ENCODE results near the gene SREBF2. TPM values are rescaled to one million over a fixed set of nuclear protein-coding genes. Genes with fewer than 3 reads are reported as not detected.

The SREBF2 gene
- total RNA-seq, 4 donors from 2014 or later = 10.2 to 61.0 (median 29.0) TPM

- DNase-seq = no peak
- Histone ChIP-seq H3K27ac (no peak overlapping the region), H3K27me3 (peaks cover 12 to 56% of the 10 kb centered on the region in 2 donors), H3K9me3 (no peaks in the 10 kb centered on the region), H3K4me1 (peaks cover 0 to 31% of the 10 kb centered on the region in 2 donors), H3K4me3 (no peak overlapping the region), H3K36me3 (no peaks in the 10 kb centered on the region)
- intact Hi-C loops (cut with DNase I; ENCODE audit: low total_unique reads) = no loop called here
- no peak for TF ChIP-seq CTCF (IDR thresholded peaks at IDR 0.05)
- no peak for TF ChIP-seq POLR2A (IDR thresholded peaks at IDR 0.05)
These were observed 79.6 kb downstream of the SREBF2 start for GRCh38 chr22:41912338-41913039.

GRCh38 chr22:41913040-41913719 is 80.3 kb downstream of the SREBF2 start:
- TF ChIP-seq CTCF (IDR thresholded peaks at IDR 0.05) (no peak), POLR2A (IDR thresholded peaks at IDR 0.05) (no peak)
- H3K27ac ChIP-seq = no peak overlapping the region
- no peaks in the 10 kb centered on the region for H3K9me3 ChIP-seq
- no peak for DNase-seq
- H3K36me3 ChIP-seq = no peaks in the 10 kb centered on the region
- H3K4me1 ChIP-seq = peaks cover 0 to 31% of the 10 kb centered on the region in 2 donors
- intact Hi-C loops (cut with DNase I; ENCODE audit: low total_unique reads) = no loop called here
- H3K4me3 ChIP-seq = no peak overlapping the region
- H3K27me3 ChIP-seq = peaks cover 12 to 61% of the 10 kb centered on the region in 2 donors

DNA sequence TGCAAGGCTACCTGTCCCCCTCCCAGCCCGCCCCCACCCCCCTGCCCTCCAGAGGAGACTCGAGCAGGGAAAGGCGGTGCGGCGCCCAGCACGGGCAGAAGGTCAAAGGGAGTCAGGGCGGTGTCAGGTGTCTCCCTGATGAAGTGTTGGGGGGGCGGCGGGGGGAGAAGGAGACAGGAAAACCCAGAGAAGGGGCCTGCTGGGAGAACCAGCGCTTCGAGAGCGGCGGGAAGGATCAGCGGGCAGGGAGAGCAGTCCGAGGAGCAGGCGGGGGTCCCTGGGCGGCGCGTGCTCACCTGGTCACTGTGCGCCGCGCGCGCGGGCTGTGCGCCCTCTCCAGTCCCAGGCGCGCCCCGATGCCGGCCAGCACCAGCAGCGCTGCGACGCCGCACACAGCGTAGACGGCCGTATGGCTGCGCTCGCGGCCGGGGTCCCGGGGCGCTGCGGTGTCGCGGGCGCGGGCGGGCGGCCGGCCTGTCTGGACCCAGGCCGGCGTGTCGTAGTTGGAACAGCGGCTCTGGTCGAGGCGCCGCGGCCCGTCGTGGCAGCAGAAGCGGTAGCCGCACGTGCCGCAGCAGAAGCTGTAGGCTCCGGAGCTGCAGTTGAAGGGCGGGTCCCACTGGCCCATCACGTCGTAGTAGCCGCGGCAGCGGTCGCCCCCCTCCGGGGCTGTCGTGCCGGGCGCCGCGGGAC is 81.1 kb downstream of the SREBF2 start:
- Histone ChIP-seq H3K4me3 (no peak overlapping the region), H3K4me1 (peaks cover 0 to 31% of the 10 kb centered on the region in 2 donors), H3K9me3 (no peaks in the 10 kb centered on the region), H3K36me3 (no peaks in the 10 kb centered on the region), H3K27ac (no peak overlapping the region), H3K27me3 (peaks cover 12 to 61% of the 10 kb centered on the region in 2 donors)
- TF ChIP-seq CTCF (IDR thresholded peaks at IDR 0.05) (no peak), POLR2A (IDR thresholded peaks at IDR 0.05) (no peak)
- DNase-seq = no peak
- intact Hi-C loops (cut with DNase I; ENCODE audit: low total_unique reads) = no loop called here

DNA sequence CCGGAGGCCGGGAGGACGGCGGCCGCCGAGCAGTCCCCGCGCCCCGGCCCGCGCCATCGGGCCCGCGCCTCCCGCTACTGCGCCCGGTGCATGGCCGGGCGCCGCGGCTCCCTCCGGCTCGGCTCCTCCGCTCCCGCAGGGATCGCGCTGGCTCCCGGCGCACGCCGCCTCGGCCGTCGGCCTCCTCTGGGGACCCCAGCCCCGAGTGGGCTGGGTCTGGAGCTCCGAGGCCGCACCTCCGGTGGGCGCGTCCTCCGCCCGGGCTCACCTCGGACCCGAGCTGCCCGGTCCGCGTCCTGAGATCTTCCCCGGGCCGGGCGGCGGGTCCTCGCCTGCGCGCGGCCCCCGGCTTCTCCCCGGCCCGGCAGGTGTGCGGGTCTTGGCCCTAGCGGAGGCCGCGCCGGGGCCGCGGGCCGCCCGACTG is 81.7 kb downstream of the SREBF2 start:
- intact Hi-C loops (cut with DNase I; ENCODE audit: low total_unique reads) = no loop called here
- TF ChIP-seq POLR2A (IDR thresholded peaks at IDR 0.05) = no peak
- no peak for TF ChIP-seq CTCF (IDR thresholded peaks at IDR 0.05)
- Histone ChIP-seq H3K4me3 (peak overlapping the region in 1 of 2 donors; percentile 3), H3K36me3 (no peaks in the 10 kb centered on the region), H3K27ac (no peak overlapping the region), H3K9me3 (no peaks in the 10 kb centered on the region), H3K27me3 (peaks cover 18 to 61% of the 10 kb centered on the region in 2 donors), H3K4me1 (peaks cover 0 to 32% of the 10 kb centered on the region in 2 donors)
- DNase-seq = no peak

Measured in uterus (tissue), 4 donors.